Psoas muscle (tissue), 8 donors: Measurements from ENCODE around the gene CLIP2. TPM values are rescaled to one million over a fixed set of nuclear protein-coding genes. Genes with fewer than 3 reads are reported as not detected.
"Not testable (repeated sequence)": the region's sequence is repeated elsewhere in the genome, so short reads cannot be mapped to it uniquely, and the experiment has no call there.

ENCODE experiments used
- ATAC-seq, 4 donors: fragments of 200-7000 bp; cut with Tn5 transposase; one replicate each; pipeline ENCODE4 v1.9.1; 2020; ENCODE audit warnings: moderate library complexity in 3 of 4, mild to moderate bottlenecking in 2 of 4
- DNase-seq, 2 donors: peaks; one replicate each; pipeline ENCODE4 v3.0.0-alpha.2; 2020
- H3K27ac ChIP-seq: fragments of 200-600 bp; one replicate; pipeline ENCODE4 v1.8.0; 2022
- H3K27me3 ChIP-seq, 3 donors: fragments of 200-600 bp in 1 of 3; one replicate each; pipeline versions ENCODE4 v1.6.1 to v1.8.0; 2013 to 2022; ENCODE audit warnings: low read length in 2 of 3, mild to moderate bottlenecking in 2 of 3, moderate library complexity in 1 of 3; ENCODE audit not compliant: insufficient read depth in 3 of 3
- H3K36me3 ChIP-seq, 2 donors: fragments of 200-600 bp in 1 of 2; one replicate each; pipeline versions ENCODE4 v1.6.1 to v1.8.0; 2013 to 2022; ENCODE audit warnings: low read depth in 1 of 2, mild to moderate bottlenecking in 1 of 2, moderate library complexity in 1 of 2; ENCODE audit not compliant: insufficient read depth in 1 of 2
- H3K4me1 ChIP-seq: fragments of 200-600 bp; one replicate; pipeline ENCODE4 v1.8.0; 2022
- H3K4me3 ChIP-seq: fragments of 200-600 bp; one replicate; pipeline ENCODE4 v1.8.0; 2022; ENCODE audit warnings: mild to moderate bottlenecking
- H3K9me3 ChIP-seq: fragments of 200-600 bp; one replicate; pipeline ENCODE4 v1.8.0; 2022
- WGBS, 3 donors: extraction: QIAGEN DNeasy Blood & Tissue Kit; methylation state at CpG; one replicate each; pipeline versions ENCODE4 v1.1.6 to v1.1.7; 2013; 5-methylcytosine and 5-hydroxymethylcytosine counted together
- intact Hi-C, 2 donors: fragments of 100-400 bp; cut with DNase I; formaldehyde crosslinking; loops; one replicate each; pipeline versions ENCODE4 v1.11.0 to v1.14.2; 2022
- polyA plus RNA-seq, 3 donors: library from polyadenylated mRNA; stranded (reverse); fragments of 200-250 nt; gene quantifications; one replicate each; pipeline ENCODE4 v1.2.3, GENCODE V29; 2013
- total RNA-seq, 4 donors: library from RNA; stranded (reverse); fragmentation: NEBNext Ultra II Directional in 2 of 4; extraction: Animal tissue kit (Norgen Biotek cat#: 25700) in 2 of 4; gene quantifications; one replicate each; pipeline versions ENCODE4 v1.2.1 to v1.2.4, GENCODE V29; 2021 to 2023
- TF ChIP-seq, protein P1 (sequence below): fragments of 200-600 bp; IDR thresholded peaks from one replicate; pipeline ENCODE4 v1.8.0; 2022; ENCODE audit warnings: antibody characterized with exemption
- donor health status: healthy with polysubstance abuse.
- donor health status: DM: no; HTN: no; CAD: no; lungs with moderate emphysema.
- donor health status: Bipolar disorder and iron deficiency.
- donor health status: healthy.
- donor health status: DM: yes; HTN: yes; CAD: no.
- donor health status: DM: no; HTN: no; CAD: no.
- donor health status: DM: no; HTN: no; CAD: no.
- donor health status: DM: yes; HTN: yes; CAD: no.

CLIP2 gene
- total and polyA plus RNA-seq, 7 donors = 1.5 to 4.3 (median 2.2) TPM

DNA sequence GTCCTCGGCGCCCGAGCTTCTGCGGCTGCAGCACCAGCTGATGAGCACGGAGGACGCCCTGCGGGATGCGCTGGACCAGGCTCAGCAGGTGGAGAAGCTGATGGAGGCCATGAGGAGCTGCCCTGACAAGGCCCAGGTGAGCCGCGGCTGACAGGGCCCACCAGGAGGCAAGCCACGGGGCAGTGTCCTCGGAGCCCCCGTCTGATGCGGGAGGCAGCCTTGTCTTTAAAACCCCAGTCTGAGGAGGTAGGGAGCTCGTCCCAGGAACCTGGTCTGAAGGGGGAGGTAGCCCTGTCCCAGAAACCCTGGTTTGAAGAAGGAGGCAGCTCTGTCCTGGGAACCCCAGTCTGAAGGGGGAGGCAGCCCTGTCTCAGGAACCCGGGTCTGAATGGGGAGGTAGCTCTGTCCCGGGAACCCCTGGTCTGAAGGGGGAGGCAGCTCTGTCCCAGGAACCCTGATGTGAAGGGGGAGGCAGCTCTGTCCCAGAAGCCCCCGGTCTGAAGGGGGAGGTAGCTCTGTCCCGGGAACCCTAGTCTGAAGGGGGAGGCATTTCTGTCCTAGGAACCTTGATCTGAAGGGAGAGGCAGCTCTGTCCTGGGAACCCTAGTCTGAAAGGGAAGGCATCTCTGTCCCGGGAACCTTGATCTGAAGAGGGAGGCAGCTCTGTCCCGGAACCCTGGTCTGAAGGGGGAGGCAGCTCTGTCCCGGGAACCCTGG lies 111.4 kb downstream of the CLIP2 start:
- Histone ChIP-seq H3K4me1 (no peaks in the 10 kb centered on the region), H3K4me3 (no peak overlapping the region), H3K27me3 (no peaks in the 10 kb centered on the region), H3K36me3 (peaks cover 0 to 11% of the 10 kb centered on the region in 2 donors), H3K9me3 (no peaks in the 10 kb centered on the region), H3K27ac (no peak overlapping the region)
- DNase-seq (no peak), ATAC-seq (no peak)
- intact Hi-C loops = loop anchor here (1.0 to 5.0 kb wide), 4 partner anchors 194 to 333 kb away; no protein-coding TSS in a partner anchor
- WGBS, 3 donors = 84 to 88% (median 84%) methylated on average over 22 of the region's 22 CpGs
- TF ChIP-seq, protein P1, sequence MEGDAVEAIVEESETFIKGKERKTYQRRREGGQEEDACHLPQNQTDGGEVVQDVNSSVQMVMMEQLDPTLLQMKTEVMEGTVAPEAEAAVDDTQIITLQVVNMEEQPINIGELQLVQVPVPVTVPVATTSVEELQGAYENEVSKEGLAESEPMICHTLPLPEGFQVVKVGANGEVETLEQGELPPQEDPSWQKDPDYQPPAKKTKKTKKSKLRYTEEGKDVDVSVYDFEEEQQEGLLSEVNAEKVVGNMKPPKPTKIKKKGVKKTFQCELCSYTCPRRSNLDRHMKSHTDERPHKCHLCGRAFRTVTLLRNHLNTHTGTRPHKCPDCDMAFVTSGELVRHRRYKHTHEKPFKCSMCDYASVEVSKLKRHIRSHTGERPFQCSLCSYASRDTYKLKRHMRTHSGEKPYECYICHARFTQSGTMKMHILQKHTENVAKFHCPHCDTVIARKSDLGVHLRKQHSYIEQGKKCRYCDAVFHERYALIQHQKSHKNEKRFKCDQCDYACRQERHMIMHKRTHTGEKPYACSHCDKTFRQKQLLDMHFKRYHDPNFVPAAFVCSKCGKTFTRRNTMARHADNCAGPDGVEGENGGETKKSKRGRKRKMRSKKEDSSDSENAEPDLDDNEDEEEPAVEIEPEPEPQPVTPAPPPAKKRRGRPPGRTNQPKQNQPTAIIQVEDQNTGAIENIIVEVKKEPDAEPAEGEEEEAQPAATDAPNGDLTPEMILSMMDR = no peak

DNA sequence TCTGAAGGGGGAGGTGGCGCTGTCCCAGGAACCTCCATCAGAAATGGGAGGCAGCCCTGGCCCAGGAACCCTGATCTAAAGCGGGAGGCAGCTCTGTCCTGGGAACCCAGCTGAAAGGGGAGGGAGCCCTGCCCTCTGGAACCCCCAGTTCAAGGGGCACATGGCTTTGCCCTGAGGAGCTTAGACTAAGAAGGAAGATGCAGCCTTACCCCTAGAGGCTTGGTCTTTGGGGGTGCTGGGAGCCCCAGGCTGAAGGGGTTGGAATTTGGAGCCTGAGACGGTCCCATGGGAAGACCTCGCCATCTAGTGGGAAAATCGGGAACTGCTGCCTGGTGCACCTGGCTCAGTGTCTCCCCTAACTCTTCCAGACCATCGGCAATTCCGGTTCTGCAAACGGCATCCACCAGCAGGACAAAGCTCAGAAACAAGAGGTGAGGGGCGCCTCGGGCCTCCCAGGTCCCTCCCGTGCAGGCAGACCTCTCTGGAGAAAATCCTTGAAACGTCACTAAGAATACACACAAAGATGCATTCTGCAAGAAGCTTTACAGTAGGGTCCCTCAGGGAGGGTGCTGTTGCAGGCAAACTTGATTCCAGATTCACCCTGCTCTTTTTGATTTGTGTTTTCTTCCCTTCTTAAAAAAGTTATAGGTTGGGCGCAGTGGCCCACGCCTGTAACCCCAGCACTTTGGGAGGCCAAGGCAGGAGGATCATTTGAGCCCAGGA lies 112.1 kb downstream of the CLIP2 start:
- intact Hi-C loops = loop anchor here (2.0 to 5.0 kb wide), 3 partner anchors 194 to 334 kb away; no protein-coding TSS in a partner anchor
- DNase-seq (peak; percentile 65 to 80), ATAC-seq (peak; percentile 66 to 89 (median 80))
- TF ChIP-seq, protein P1 = peak; percentile 98
- 35 to 41% (median 36%) methylated on average over 14 of the region's 14 CpGs for WGBS, 3 donors
- H3K27me3 ChIP-seq = no peaks in the 10 kb centered on the region
- no peaks in the 10 kb centered on the region for H3K9me3 ChIP-seq
- H3K4me3 ChIP-seq = no peak overlapping the region
- no peaks in the 10 kb centered on the region for H3K4me1 ChIP-seq
- peaks cover 0 to 4% of the 10 kb centered on the region in 2 donors for H3K36me3 ChIP-seq
- H3K27ac ChIP-seq = no peak overlapping the region

DNA sequence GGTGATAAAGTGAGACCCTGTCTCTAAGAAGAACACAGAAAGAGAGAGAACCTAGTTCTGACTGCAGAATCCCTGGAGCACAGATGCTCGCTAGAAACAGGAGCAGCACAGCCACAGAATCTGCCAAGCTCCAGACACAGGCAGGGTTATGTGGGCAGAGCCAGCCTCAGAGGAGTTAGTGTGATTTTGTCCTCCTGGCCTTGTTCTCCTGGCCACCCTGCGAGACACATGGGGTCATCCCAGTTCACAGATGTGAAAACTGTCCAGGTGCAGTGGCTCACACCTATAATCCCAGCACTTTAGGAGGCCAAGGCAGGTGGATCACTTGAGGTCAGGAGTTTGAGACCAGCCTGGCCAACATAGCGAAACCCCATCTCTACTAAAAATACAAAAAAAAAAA lies 113.5 kb downstream of the CLIP2 start:
- intact Hi-C loops = loop anchor here in 1 of 2 donors (5.0 kb wide), 1 partner anchor 335 kb away; no protein-coding TSS in a partner anchor
- H3K36me3 ChIP-seq, ATAC-seq, H3K27ac ChIP-seq, H3K4me1 ChIP-seq, H3K27me3 ChIP-seq, DNase-seq, H3K9me3 ChIP-seq, H3K4me3 ChIP-seq: not testable (repeated sequence)
- 77 to 84% (median 83%) methylated on average over 3 of the region's 3 CpGs for WGBS, 3 donors

DNA sequence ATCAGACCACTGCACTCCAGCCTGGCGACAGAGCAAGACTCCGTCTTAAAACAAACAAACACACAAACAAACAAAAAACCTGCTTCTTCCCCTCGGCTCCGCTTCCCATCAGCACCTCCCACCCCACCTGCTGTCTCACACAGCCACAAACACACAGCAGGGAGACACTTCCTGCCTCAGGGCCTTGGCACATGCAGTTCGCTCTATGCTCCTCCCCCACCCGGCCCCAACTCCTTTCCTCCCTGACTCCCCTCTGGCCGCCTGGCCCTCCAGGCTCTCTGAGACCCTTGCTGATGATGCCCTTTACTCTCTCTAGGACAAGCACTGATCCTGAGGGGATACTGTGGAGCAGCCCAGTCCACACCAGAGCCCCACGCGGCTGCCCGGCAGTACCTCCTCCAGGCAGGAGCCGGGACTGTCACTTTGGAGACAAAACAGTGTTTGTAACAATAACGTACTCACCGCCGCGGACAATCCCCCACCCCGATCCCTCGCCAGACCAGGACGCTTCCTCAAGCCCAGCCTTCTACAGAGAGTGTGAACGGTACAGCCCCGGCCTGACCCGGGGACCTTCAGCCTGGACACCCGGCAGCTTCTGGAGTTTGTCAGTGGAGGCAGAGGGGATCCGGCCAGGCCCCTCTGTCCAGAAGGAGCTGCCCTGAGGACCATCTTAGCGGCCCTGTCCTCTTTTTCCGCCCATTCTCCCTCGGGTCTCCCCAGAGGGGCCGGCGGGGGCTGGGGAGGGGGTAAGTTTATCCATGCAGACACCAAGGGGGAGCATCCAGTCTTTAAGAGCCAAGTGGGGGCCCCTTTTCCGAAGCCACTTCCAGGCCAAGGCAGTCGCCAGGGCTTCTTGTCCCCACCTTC lies 114.5 kb downstream of the CLIP2 start:
- Histone ChIP-seq H3K9me3 (no peaks in the 10 kb centered on the region), H3K27me3 (no peaks in the 10 kb centered on the region), H3K4me3 (no peak overlapping the region), H3K27ac (no peak overlapping the region), H3K36me3 (no peaks in the 10 kb centered on the region), H3K4me1 (no peaks in the 10 kb centered on the region)
- DNase-seq = no peak
- WGBS, 3 donors = 89 to 90% (median 90%) methylated on average over 30 of the region's 30 CpGs
- intact Hi-C loops = loop anchor here in 1 of 2 donors (5.0 kb wide), 1 partner anchor 336 kb away; no protein-coding TSS in a partner anchor
- no peak for ATAC-seq
- TF ChIP-seq, protein P1 = no peak
